Mononuclear cell (primary cell): ENCODE data around the gene TAB2. TPM values are rescaled to one million over a fixed set of nuclear protein-coding genes. Genes with fewer than 3 reads are reported as not detected.

Experiments used
- H3K27me3 ChIP-seq: 2 replicates; pipeline ENCODE4 v1.6.0; 2011; ENCODE audit warnings: low read length, control low read depth; ENCODE audit not compliant: insufficient read depth
- H3K4me1 ChIP-seq: 2 replicates; pipeline ENCODE4 v1.5.1; 2011; ENCODE audit warnings: mild to moderate bottlenecking, low read length, control low read depth; ENCODE audit not compliant: insufficient read depth
- H3K4me3 ChIP-seq: 2 replicates; pipeline ENCODE4 v1.5.1; 2011; ENCODE audit warnings: mild to moderate bottlenecking, low read length, moderate library complexity
- H3K9me3 ChIP-seq: 2 replicates; pipeline ENCODE4 v1.5.1; 2011; ENCODE audit warnings: low read depth, mild to moderate bottlenecking, control low read depth, low read length
- total RNA-seq: library from RNA; depleted of rRNA; stranded (reverse); fragments of >200 nt; gene quantifications from one replicate; pipeline ENCODE4 v1.2.3, GENCODE V29; 2012

TAB2 gene
- total RNA-seq, 1 donor: 118 TPM

- H3K27me3 ChIP-seq: no peaks in the 10 kb centered on the region
- no peak overlapping the region for H3K4me3 ChIP-seq
- H3K9me3 ChIP-seq: no peaks in the 10 kb centered on the region
- no peaks in the 10 kb centered on the region for H3K4me1 ChIP-seq
Measured at GRCh38 chr6:149423964-149424440, 106.5 kb downstream of the TAB2 start.

GRCh38 chr6:149425224-149425623, 107.7 kb downstream of the TAB2 start:
- Histone ChIP-seq H3K9me3 (no peaks in the 10 kb centered on the region), H3K4me1 (no peaks in the 10 kb centered on the region), H3K4me3 (no peak overlapping the region), H3K27me3 (no peaks in the 10 kb centered on the region)

GRCh38 chr6:149425754-149426153, 108.2 kb downstream of the TAB2 start:
- no peaks in the 10 kb centered on the region for H3K27me3 ChIP-seq
- no peaks in the 10 kb centered on the region for H3K4me1 ChIP-seq
- no peak overlapping the region for H3K4me3 ChIP-seq
- H3K9me3 ChIP-seq: no peaks in the 10 kb centered on the region

GRCh38 chr6:149428606-149429005, 111.1 kb downstream of the TAB2 start:
- H3K9me3 ChIP-seq: no peaks in the 10 kb centered on the region
- H3K4me1 ChIP-seq: peaks cover 6% of the 10 kb centered on the region
- H3K27me3 ChIP-seq: no peaks in the 10 kb centered on the region
- H3K4me3 ChIP-seq: no peak overlapping the region

- Histone ChIP-seq H3K9me3 (no peaks in the 10 kb centered on the region), H3K4me3 (no peak overlapping the region), H3K4me1 (peaks cover 6% of the 10 kb centered on the region), H3K27me3 (no peaks in the 10 kb centered on the region)
Measured at GRCh38 chr6:149429427-149430360, 112.2 kb downstream of the TAB2 start.

- Histone ChIP-seq H3K4me3 (no peak overlapping the region), H3K4me1 (peaks cover 6% of the 10 kb centered on the region), H3K9me3 (no peaks in the 10 kb centered on the region), H3K27me3 (no peaks in the 10 kb centered on the region)
Measured at GRCh38 chr6:149431905-149432775, 114.6 kb downstream of the TAB2 start.

GRCh38 chr6:149433405-149433804, 115.9 kb downstream of the TAB2 start:
- Histone ChIP-seq H3K9me3 (no peaks in the 10 kb centered on the region), H3K27me3 (no peaks in the 10 kb centered on the region), H3K4me3 (no peak overlapping the region), H3K4me1 (peaks cover 6% of the 10 kb centered on the region)

- peaks cover 6% of the 10 kb centered on the region for H3K4me1 ChIP-seq
- H3K9me3 ChIP-seq: no peaks in the 10 kb centered on the region
- H3K4me3 ChIP-seq: no peak overlapping the region
- no peaks in the 10 kb centered on the region for H3K27me3 ChIP-seq
Measured at GRCh38 chr6:149433881-149434280, 116.4 kb downstream of the TAB2 start.

- H3K27me3 ChIP-seq: no peaks in the 10 kb centered on the region
- peaks cover 6% of the 10 kb centered on the region for H3K4me1 ChIP-seq
- no peaks in the 10 kb centered on the region for H3K9me3 ChIP-seq
Measured at GRCh38 chr6:149435919-149436586, 118.5 kb downstream of the TAB2 start.

GRCh38 chr6:149436647-149437046, 119.1 kb downstream of the TAB2 start:
- H3K27me3 ChIP-seq: no peaks in the 10 kb centered on the region
- H3K4me1 ChIP-seq: peaks cover 6% of the 10 kb centered on the region
- H3K9me3 ChIP-seq: no peaks in the 10 kb centered on the region
- H3K4me3 ChIP-seq: no peak overlapping the region

More at GRCh38 chr6:149435919-149436586, 118.5 kb downstream of the TAB2 start:
- H3K4me3 ChIP-seq: no peak overlapping the region

GRCh38 chr6:149437212-149437611, 119.7 kb downstream of the TAB2 start:
- Histone ChIP-seq H3K4me3 (no peak overlapping the region), H3K9me3 (no peaks in the 10 kb centered on the region), H3K4me1 (peaks cover under 1% of the 10 kb centered on the region), H3K27me3 (no peaks in the 10 kb centered on the region)

- Histone ChIP-seq H3K9me3 (no peaks in the 10 kb centered on the region), H3K4me3 (no peak overlapping the region), H3K4me1 (no peaks in the 10 kb centered on the region), H3K27me3 (no peaks in the 10 kb centered on the region)
Measured at GRCh38 chr6:149438855-149439254, 121.3 kb downstream of the TAB2 start.

GRCh38 chr6:149439626-149440025, 122.1 kb downstream of the TAB2 start:
- Histone ChIP-seq H3K27me3 (no peaks in the 10 kb centered on the region), H3K4me1 (no peaks in the 10 kb centered on the region), H3K9me3 (no peaks in the 10 kb centered on the region), H3K4me3 (no peak overlapping the region)

- Histone ChIP-seq H3K4me3 (no peak overlapping the region), H3K9me3 (no peaks in the 10 kb centered on the region), H3K4me1 (no peaks in the 10 kb centered on the region), H3K27me3 (no peaks in the 10 kb centered on the region)
Measured at GRCh38 chr6:149440735-149441671, 123.5 kb downstream of the TAB2 start.
